HG03045 (cell line): ENCODE data around the gene S100A16.

Experiments
- ATAC-seq: cut with Tn5 transposase; IDR thresholded peaks from one replicate; pipeline ENCODE4 v1.9.1; 2021; ENCODE audit warnings: mild to moderate bottlenecking, moderate library complexity; ENCODE audit not compliant: unreplicated experiment

S100A16 gene

DNA sequence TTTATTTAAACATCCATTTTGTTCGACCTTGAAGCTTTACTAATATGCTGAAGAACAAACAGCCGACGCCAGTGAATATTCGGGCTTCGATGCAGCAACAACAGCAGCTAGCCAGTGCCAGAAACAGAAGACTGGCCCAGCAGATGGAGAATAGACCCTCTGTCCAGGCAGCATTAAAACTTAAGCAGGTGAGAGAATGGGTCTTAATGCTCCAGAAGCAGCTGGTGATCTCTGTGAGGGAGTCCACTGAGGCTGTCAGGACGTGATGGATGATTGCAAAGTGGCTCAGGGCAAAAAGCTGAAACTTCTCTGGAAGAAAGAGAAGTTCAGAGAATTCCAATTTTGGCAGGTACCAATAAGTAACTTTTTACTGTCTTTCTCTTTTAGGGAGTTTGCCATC is 25.3 kb upstream of the S100A16 start:
- ATAC-seq = no peak

DNA sequence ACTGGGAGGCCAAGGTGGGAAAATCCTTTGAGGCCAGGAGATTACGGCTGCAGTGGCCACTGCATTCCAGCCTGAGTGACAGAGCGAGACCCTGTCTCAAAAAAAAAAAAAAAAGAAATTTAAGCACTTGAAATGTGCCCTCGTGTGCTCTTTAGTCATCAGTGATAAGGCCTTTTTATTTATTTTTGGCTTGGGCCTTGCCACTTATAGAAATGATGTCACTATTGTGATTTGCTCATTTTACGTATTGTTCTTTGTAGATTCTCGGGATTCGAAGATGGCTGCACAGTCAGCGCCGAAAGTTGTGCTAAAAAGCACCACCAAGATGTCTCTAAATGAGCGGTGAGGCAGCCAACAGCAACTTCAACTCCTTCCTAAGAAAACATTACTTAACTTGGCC is 23.4 kb upstream of the S100A16 start:
- no peak for ATAC-seq

DNA sequence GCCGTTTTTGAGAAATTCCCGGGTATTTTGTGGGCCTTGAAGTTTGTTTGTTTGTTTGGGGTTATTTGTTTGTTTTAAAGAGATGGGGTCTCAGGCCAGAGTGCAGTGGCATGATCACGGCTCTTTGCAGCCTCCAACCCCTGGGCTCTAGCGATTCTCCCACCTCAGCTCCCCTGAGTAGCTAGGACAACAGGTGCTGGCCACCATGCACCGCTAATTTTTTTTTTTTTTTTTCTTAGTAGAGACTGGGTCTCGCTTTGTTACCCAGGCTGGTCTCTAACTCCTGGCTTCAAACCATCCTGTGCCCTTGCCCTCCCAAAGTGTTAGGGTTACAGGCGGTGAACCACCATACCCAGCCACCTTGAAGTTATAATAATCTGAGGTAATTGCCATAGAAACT is 22.9 kb upstream of the S100A16 start:
- ATAC-seq = no peak

DNA sequence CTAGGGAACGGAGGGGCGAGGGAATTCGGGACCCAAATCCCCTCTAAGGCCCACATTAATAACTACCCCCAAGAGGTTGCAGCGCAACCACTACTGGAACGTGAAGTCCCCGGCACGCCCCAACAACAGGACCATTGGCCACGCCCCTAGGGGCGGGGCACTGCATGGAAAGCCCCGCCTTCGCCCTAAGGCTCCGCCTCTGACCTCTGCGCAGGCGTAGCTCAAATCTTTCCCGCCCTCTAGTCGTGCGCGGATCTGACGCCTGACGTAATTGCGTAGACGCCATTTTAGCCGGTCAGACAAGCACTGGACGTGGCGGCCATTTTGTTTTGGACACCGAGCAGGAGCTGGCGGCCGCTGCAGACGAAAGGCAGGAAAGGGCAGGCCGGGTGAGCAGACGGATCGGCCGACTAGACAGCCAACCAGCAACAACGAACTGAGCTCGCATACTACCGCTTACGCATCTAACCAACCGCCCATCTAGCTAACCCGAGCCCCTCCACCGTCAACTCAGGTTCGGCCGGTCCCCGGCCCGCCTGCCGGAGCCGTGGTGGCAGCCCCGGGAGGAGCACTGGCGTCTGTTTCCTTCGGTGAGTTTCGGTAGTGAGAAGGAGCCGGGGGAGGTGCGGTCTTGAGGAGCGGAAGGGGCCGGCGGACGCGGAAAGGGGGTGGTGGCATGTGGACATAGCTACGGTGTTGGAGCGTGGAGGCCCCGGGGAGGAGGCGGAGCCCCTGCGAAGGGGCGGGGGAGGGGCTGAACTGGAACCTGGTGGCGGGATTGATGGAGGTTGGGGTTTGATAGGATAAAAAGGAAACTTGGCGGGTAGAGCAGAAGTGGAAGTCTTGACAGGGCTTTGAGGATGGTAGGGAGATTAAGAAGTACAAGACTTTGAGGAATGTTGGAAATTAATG is 21.1 kb upstream of the S100A16 start, which contains the start of gene CHTOP:
TSS of gene CHTOP (plus strand) at position 313 of the 912 bp plus-strand sequence. CDS start 2,523 bp downstream, outside the sequence.
- peak; percentile 85 for ATAC-seq

DNA sequence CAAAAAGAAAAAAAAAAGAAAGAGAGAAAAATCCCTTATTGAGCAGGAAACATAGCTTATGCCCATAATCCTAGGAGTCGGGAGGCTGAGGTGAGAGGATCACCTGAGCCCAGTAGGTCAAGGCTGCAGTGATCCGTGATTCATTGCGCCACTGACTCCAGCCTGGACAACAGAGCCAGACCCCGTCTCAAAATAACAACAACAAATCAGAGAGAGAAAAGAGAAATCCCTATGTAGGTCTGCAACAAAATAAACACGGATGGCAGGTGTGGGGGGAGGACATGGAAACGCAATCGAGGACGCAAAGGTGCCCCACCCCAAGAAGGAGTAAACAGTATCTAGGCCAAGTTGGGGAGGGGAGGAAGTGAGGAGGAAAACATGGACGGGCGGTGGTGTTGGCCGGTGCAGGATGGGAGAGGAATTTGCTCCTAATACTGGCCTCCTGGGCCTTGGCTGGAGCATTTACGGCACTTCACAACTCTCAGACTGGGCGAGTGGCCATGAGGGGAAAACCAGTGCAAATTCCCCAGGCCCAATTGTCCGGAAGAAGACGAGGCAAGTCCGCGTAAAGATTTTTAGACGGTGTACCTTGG is 20.3 kb upstream of the S100A16 start:
- no peak for ATAC-seq

DNA sequence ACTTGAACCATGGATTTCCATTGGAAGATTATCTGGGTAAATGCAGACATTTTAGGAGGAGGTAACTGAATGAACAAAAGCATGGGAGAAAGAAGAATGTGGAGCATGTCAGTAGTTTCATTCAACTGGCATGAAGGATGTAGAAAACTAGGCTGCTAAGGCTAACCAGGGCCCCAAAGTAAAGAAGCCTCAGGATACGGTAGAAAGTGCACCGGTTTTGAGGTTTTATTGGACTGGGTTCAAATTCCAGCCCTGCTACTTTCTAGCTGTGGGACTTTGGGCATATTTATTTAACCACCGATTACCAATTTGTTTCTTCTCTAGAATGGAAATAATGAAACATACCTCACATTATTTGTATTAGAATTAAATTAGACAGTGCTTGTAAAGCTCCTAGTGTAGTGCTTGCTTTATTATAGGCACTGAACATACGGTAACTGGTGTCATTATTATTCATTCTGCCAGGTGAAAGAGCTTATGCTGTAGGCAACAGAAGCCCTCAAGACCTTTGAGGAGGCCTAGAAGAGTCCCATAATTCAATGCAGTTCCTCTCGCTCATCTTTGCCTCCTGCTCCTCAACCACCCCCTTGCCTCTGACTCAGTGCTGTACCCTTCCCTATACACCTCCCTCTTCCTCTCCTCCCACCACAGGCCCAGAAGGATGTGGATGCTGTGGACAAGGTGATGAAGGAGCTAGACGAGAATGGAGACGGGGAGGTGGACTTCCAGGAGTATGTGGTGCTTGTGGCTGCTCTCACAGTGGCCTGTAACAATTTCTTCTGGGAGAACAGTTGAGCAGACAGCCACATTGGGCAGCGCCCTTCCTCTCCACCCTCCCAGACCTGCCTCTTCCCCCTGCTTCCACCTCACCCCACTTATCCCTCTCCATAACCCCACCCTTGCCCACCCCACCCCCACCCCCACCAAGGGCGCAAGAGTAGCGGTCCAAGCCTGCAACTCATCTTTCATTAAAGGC is 18.4 kb upstream of the S100A16 start:
- no peak for ATAC-seq

DNA sequence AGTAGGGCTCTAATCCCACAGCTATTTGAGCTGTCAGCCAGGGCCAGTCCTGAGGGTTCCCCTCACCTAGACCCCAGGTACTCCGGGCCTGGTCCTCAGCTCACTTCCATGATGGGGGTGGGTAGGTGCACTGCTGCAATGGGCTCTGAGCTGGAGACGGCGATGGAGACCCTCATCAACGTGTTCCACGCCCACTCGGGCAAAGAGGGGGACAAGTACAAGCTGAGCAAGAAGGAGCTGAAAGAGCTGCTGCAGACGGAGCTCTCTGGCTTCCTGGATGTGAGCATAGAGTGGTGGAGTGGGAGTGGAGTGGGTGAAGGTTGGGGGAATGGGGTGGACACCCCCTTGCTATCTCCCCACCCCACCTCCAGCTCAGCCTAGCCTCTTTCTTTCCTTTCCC is 17.4 kb upstream of the S100A16 start:
- no peak for ATAC-seq

DNA sequence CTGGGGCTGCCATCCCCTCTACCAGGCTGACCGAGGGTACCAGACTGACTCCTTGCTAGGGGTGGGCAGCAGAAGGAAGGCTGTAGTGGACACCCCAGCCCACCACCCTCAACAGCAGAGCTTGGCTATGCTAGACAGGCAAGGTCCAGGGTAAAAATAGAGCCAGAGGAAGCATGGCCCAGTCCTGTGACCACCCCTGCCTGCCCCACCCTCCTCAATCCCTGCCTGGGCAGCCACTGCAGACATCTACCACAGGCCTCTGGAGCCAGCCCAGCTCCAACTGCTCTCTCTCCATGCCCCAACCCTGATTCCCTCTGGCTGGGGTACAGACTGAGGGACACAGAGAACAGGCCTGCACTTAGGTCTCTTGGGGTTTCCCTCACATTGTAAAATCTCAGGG is 17.0 kb upstream of the S100A16 start:
- no peak for ATAC-seq

DNA sequence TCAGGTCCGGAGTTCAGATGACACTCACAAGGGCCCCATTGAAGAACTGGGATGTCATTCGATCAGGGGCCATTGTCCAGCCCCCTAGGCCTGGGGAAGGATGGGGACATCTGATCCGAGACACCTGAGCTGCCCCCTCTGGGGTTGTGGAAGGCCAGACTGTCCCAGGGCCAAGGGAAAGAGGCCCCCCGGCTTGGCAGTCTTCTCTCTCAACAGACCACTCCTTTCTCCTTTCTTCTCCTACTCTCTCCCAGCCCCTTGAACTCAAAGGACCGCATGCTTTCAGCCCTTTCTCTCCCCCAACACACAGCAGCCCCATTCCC is 16.4 kb upstream of the S100A16 start:
- ATAC-seq = no peak

DNA sequence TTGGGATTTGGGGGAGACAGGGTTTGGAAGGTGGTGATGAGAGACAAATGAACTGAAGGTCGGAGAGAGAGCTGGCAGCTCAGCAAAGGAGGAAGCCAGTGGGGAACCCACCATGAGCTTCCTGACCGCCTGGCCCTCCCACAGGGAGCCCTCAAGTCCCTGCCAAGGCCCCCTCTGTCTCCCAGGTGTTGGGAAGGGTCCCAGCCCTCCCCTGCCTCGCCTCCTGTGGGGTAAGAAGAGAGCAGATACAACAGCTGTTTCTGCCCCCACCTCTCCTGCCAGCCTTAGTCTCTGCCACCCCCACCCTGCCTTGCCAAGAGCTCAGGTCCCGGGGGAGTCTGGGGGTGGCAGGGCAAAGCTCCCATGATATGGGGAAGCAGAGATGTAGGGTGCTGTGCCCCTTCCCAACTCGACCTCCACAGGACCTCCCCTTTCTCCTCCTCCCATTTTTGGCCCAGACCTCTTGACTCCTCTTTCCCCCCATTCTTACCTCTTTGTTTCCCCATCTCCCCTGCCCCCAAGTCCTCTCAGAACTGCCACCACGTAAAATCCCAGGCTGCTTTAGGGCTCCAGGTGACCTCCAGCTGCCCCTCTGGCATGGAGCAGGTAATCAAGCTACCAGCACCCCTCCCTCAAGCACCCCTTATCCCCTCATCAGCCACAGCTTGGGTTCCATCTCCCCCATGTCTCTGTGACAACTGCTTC is 15.9 kb upstream of the S100A16 start:
- ATAC-seq = no peak

DNA sequence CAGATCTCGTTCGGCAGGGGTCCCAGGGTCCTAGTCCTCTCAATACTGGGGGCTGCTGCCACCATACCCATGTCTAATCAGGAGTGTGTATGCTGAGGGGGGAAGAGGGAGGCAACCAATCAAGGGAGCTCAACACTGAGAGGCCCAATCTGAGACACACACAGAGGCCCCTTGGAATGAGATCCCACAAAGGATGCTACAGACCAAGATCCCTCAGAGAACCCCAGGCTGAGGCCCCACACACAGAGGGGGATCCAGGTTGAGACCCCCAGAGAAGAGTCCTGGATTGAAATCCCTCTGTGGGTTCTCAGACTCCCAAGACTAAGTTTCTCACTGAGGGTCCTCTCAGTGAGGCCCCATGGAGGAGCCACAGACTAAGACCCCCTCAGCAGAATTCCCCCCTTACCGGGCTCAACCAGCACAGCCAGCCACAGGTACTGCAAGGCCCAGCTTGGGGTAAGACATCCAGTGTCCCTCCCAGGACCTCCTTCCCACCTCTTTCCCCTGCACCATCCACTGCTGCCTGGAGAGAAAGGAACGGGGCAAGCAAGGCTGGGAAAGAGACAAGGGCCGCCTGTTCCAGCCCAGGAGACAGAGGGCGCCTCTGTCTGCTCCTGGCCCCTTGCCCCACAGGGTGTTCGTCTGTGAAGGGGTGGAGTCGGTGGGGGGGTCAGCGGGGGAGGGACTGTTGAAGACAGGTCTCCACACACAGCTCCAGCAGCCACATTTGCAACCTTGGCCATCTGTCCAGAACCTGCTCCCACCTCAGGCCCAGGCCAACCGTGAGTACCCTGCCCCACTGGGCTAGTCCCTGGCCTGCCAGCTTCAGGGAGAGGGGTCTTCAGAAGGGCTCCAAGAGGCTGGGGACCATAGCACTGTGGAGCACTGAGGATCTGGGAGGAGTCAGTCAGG is 15.0 kb upstream of the S100A16 start, which contains the start of gene S100A1:
TSS of gene S100A1 (plus strand) at position 720 of the 912 bp plus-strand sequence. CDS start 2,088 bp downstream, outside the sequence.
- no peak for ATAC-seq

DNA sequence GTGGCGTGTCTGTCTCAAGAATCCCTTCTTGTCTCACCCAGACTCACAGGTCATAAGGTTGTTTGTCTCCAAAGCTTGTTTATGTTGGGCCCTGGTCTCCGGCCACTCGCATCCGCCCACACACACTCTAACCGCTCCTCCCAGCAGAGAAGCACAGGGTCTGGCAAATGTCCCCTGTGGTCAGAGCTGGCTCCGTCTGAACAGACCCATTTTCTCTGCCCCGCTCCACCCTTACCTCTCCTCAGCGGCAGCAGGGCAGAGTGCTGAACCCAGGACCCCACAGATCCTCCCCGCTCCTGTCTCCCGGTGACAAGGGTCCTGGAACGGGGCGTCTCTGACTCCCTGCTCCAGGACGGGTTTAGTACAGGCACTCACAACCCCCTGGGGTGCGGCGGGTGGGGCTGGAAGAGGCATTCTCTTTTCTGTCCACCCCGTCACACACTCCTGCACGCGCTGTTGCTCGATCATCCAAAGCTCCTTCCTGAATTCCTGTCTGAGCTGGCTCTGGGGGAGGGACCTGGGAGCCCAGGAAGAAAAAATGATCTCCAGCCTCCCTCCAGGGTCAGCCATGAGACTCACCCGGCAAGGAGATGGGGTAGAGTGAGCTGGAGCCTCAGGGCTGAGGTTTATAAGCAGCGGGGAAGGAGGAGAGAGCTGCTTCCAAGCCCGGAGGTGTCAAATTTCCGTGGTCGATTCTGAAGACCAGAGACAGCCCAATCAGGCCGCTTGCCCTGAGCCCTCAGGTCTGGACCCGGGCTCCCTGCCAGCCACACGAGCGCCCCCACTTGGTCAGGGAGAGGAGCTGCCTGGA is 14.2 kb upstream of the S100A16 start, which contains the start of gene S100A13:
TSS of gene S100A13 (minus strand) at position 602 of the 811 bp plus-strand sequence. CDS start 1,033 bp downstream, outside the sequence.
- ATAC-seq = no peak

DNA sequence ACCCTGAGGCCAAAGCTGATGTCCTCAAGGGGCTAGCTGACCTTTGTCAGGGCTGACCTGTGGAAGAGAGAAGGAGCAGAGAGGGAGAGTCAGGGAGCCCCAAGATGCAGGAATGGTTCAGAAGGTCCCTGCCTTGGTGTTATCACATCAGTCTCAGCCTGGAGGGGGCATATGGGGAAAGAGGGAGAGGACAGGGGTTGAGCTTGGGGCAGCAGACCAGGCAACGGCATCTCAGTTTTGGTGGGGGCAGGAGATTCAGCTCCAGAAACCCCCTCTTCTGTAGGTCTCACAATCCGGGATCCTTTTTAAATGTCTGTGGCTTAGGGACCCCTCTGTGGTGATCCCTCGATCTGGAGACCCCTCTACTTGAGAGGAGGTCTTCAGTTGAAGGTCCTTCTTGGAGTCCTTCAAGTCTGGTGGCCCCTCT is 13.6 kb upstream of the S100A16 start:
- no peak for ATAC-seq

DNA sequence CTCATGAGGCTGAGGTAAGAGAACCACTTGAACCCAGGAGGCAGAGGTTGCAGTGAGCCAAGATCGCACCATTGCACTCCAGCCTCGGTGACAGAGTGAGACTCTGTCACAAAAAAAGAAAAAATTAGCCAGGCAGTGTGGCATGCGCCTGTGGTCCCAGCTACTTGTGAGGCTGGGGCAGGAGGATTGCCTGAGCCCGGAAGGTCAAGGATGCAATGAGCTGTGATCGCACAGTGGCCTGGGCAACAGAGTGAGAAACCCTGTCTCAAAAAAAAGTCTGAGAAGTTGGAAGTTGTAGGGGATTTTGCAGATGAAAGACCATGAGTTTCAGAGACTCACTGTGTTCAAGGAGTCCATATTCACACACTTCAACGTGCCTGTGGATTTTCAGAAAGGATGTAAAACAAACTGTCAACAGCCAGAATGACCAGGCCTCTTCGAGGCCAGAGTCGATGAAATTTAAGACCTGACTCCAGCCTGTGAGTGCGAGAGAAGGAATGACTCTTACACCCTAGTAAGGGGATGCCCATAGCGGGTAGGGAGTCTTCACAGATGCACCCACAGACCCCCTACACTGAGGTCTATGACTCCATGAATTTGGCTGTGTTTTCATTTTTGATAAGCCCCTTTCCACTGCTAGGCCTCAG is 12.2 kb upstream of the S100A16 start:
- ATAC-seq = no peak

DNA sequence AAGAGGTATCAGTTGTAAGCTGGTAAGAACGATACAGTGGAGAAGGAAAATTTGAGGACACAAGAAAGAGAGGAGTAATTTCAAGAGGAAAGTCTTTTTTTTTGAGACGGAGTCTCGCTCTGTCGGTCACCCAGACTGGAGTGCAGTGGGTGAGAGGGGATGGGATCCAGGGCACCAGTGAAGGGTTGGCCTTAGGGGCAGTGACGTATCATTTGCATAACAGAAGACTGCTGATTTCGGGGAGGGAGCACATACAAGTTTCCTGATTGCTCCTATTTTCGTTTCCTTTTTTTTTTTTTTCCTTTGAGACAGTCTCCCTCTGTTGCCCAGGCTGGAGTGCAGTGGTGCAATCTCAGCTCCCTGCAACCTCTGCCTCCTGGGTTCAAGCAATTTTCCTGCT is 10.2 kb upstream of the S100A16 start:
- ATAC-seq = no peak

DNA sequence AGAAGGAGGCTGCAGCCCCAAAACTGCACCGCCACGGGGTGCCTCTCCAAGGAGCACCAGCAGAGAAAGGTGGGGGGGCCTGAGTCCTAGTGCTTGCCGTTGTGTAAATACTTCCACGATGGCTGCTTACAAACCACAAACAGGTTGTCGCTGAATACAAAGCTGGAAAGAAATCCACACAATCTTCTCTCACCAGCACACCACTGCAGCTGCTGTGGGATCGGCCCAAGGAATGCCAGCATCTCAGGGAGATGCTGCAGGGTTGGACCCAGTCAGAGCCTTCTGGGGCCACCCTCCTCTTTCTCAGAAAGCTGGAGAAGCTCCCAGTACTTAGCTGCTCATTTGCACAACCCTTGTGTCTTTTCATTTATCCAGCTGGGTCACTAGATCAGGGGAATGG is 6.2 kb upstream of the S100A16 start:
- no peak for ATAC-seq

DNA sequence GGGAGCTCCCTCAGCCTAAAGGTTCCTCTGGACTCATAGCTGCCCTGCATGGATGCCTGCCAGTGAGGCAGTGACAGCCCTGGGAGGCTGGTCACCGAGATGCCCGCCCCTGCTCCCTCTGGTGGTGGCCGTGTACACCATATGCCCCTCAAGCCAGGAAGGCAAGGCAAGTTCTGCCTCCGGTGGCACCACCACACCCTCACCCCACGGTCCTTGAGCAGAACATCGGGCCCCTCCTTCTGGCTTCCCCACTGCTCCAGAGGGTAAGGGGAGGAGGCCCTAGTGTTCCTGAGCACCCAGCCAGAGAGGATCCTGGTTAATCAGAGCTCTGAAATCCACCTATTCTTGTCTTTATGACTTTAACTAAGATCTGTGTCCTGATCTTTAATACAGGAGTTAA is 4.7 kb upstream of the S100A16 start:
- ATAC-seq = peak; percentile 70

DNA sequence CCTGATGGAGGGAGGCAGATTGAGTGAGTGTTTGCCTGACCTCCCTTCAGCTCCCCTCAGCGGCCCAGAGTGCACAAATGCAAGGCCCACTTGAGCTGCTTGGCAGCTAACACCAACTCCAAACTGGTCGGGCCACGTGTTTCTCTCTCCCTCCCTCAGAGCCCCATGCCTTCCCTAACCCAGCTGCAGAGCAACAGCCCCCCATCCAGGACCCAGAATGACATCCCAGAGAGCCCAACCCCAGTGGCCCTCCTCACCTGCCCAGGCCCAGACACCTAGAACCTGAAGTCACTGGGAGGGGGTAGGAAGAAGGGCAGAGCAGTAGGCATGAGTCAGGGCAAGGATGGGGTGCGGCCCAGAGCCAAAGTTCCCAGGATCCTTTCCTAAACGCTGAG is 4.0 kb upstream of the S100A16 start:
- ATAC-seq = no peak
